DOHH2 (cell line): ENCODE data around the gene CHSY1.

ENCODE experiments used
- EZH2phosphoT487 ChIP-seq: fragments of 200-600 bp; sonication (generic); IDR thresholded peaks from 2 replicates; pipeline ENCODE4 v1.6.1; 2017; ENCODE audit warnings: borderline replicate concordance, mild to moderate bottlenecking, antibody characterized with exemption, low read length, moderate library complexity, mixed read lengths
- TF ChIP-seq, protein P1 (sequence below): fragments of 200-600 bp; sonication (generic); IDR thresholded peaks from one replicate; pipeline ENCODE4 v1.5.1; 2014; ENCODE audit warnings: antibody characterized with exemption, mild to moderate bottlenecking, low read depth, low read length; ENCODE audit not compliant: poor library complexity, severe bottlenecking

GRCh38 chr15:101246391-101246790 lies 5.5 kb downstream of the CHSY1 start:
- TF ChIP-seq, protein P1, sequence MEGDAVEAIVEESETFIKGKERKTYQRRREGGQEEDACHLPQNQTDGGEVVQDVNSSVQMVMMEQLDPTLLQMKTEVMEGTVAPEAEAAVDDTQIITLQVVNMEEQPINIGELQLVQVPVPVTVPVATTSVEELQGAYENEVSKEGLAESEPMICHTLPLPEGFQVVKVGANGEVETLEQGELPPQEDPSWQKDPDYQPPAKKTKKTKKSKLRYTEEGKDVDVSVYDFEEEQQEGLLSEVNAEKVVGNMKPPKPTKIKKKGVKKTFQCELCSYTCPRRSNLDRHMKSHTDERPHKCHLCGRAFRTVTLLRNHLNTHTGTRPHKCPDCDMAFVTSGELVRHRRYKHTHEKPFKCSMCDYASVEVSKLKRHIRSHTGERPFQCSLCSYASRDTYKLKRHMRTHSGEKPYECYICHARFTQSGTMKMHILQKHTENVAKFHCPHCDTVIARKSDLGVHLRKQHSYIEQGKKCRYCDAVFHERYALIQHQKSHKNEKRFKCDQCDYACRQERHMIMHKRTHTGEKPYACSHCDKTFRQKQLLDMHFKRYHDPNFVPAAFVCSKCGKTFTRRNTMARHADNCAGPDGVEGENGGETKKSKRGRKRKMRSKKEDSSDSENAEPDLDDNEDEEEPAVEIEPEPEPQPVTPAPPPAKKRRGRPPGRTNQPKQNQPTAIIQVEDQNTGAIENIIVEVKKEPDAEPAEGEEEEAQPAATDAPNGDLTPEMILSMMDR, result no peak
- TF ChIP-seq EZH2phosphoT487, result no peak
